GM21529 (cell line): ENCODE measurements around the gene GRIK4.
A peak's percentile ranks its signal among the peaks of the same experiment; 100 is the strongest.

Experiments
- ATAC-seq: cut with Tn5 transposase; IDR thresholded peaks from one replicate; pipeline ENCODE4 v1.9.1; 2021; ENCODE audit not compliant: unreplicated experiment

GRIK4 gene

DNA sequence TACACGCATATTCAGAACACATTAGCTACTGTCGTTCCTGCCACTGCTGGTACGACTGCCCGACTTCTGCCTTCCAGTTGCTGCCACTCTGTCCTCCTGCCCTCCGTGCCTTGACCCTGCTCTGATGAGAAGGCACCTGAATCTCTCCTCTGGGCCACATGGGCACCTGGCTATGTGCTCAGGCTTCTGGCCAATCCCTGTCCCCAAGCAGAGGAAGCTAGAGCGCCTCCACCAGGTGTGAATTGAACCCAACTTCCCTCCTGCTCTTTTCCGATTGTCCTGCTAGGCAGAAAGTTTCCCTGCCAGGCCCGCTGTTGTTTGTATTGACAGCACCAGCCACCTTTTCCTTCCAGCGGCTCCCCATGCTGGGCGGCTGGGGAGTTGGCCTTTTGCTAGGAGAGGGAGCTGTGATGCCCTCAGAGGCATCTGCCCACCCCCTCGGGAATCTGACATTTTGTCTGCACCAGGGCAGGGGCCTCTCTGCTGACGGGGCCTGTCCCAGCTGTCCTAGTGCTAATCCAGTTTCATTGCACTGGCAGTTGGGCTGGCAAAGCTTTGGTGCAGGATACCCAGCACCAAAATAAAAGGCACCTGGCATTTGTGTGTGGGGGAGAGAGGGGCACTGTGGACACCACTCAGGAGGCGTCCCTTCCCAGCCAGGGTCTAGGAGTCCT is 118.0 kb downstream of the GRIK4 start:
- ATAC-seq = no peak

DNA sequence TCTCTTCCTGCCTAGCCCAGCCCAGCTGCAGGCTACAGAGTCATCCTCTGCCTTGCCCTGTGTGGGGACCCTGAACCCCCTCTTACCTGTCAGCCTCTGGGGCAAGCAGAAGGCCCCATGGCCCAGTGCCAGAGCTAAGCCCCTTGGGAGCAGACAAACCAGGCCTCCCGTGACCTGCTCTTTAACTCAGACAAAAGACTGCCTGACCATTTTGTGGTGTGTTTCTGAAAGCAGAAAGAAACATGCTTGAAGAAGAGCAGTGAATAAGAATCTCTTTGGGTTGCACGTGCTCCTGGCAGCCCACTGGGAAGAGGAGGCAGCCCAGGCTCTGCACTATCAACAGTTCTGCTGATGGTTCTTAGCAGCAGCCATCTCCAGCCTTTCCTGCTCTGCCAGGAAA is 118.6 kb downstream of the GRIK4 start:
- ATAC-seq = no peak

DNA sequence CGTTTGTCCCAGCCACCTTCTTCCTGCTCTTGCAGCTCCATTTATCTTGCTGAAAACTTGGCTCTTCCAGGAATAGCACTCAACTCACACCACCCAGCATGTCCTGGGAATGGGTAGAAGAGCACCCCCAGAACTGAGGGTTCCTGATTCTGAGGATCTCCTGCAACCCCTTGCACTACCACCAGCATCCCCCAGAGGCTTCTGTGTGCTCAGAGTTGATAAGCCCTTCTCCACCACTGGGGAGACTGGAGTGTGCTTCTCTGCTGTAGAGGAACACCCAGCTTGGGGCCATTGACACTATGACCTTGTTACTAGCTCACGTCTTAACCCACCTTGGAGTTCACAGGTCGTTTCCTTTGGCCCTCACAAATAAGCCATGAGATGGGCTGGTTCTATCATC is 121.0 kb downstream of the GRIK4 start:
- no peak for ATAC-seq

DNA sequence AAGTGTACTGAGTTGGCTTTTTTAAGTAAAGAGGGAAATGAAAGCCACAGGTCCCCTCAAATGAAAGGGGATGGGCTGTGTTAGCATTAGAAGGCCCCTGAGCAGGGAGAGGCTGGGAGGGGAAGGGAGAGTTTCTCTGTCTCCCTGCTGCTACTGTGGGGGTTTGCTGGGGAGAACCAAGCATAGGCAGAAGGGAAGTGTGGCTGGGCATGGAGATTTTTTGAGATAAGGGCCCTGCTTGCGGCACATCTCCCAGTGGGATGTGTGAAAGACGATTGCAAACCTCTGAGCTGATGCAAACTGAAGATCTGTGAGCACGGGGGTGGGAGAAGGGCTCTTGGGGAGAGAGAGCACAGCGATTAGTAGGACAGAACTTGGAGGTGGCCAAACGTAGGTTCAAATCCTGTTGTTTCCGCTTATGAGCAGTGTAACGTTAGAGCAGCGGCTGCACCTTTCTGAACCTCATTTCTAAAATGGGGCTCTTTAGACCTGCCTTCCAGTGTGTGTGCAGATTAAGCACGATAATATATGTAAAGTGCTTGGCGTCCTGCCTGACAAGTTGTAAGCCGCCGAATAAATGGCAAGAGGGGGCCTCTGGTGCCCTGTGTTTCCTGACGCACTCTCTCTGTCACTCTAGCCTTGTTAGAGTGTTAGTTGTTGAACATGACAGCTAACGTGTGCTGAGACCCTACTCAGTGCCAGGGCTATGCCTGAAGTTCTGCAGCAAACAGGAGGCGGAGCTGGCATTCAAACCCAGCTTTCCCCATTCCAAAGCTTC is 122.3 kb downstream of the GRIK4 start:
- no peak for ATAC-seq

DNA sequence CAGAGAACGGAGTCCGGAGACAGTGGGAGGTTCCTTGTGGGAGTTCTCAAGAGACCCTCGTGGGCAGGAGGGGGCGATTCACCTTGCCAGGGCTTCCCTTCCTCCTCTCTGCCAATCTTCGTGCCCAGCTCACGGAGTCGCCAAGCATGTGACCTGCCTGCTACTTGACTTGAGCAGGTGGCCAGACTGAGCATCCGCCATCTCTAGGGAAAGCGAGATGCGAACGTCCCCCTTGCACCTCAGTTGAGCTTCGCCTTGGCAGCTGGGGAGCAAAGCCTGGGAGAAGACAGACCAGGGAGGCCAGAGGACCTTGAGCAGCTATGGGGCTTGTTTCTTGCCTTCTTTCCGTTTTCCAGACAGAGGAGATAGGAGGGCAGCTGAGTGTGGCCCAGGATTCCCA is 123.2 kb downstream of the GRIK4 start:
- no peak for ATAC-seq

DNA sequence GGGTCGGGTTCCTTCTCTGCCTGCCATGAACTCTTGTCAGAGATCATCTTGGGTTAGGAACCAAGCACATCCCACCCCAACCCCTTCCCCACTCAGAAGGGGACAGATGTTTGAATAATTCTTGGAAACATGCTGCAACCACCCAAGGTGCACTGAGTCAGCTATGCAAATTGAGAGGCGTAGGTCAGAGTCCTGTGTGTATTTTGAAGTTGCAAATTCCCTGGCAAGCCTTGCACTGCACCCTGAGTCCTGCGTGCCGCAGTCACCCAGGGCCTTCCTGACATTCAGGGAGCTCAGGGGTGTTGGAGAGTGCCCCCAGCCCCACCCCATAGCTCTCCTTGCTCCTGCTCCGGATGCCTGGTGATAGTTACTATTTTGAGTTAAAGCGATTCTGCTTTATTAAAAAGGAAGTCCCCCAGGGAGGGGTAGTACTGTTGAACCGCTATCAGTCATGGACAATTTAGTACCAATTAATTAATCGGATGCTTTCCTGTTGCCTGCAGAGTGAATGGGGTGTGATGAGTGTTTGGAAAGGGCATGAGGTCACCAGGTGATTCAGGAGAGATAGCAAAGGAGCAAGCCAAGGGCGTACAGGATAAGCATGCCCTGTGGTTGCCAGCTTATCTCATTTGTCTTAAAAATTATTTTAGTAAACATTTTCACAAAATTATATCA is 123.7 kb downstream of the GRIK4 start:
- no peak for ATAC-seq

DNA sequence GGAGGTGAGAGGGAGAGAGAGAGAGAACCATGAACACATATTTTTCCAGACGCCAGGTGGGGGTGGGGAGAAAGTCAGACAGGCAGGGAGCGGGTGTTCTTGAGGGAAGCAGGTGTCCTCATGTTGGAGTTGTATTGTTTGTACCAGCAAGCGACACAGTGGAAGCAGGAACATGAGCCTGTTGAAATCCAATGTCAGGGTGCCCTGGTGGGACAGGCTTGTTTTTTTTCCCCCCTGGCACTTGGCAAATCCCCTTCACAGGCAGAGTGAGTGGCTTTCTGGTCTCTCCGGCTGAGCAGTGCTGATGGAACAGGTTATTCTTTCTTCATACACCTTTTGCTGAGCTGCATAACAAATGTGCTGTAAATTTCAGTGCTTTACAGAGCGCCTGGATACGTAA is 125.6 kb downstream of the GRIK4 start:
- ATAC-seq = no peak

DNA sequence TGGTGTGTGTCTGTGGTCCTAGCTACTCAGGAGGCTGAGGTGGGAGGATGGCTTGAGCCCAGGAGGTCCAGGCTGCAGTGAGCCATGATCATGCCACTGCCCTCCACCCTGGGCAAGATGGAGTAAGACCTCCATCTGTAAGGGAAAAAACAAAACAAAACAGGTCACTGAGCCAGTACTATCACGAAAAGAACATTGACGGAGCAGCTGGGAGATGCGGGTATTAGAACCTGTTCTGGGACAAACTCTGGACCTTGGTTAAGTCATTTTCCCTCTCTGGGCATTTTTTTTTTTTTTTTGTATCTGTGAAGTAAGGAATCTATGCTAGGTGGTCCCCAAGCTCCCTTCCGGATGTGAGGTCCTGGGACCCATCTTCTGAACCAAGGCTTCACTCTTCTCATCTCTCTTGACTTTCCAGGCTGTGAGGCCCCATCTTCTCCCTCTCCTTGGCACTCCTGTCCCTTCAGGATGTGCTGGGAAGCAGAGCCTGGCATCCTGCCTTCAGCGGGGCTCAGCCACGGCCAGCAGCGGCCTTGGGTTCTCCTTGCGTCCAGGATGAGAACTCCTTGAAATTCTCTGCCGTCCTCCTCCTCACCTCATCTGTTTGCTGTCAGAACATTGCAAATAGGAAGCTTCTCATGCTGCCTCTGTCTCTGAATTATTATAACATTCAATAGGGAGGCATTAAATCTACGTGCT is 130.8 kb downstream of the GRIK4 start:
- no peak for ATAC-seq

DNA sequence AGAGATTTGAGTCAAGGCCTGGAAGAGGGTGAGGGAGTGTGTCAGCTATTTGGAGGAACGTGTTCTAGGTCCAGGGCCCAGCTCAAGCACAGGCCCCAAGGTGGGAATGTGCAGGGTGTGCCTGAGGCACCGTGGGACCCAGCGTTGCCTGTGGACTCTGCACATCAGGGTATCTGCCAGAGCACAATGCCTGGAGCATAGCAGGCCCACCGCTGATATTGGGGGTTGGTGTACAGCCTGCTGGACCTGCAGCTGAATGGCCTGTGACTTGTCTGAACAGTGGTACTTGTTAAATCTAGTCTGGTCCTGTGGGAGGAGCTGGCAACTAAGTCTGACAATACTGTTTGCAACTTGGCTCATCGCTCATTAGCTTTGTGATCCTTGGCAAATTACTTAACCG is 131.7 kb downstream of the GRIK4 start:
- no peak for ATAC-seq

DNA sequence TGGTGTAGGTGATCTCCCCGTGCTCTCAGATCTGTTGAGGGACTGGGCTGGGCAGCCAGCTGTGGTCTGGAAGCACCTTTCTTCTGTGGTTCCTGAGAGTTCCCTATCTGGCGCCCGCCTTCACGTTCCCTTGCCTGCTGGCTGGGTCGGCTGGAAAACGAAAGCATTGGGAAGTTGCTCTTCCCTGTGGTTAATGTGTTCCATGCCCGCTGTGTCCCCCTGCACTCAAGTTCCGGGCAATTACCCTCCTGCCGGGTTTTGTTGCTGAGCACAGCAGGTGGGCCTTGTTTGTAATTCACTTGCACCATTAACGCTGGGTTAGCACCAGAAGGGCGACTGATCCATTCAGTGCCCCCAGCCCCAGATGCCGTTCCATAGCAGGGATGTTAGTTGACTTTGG is 134.1 kb downstream of the GRIK4 start:
- no peak for ATAC-seq

DNA sequence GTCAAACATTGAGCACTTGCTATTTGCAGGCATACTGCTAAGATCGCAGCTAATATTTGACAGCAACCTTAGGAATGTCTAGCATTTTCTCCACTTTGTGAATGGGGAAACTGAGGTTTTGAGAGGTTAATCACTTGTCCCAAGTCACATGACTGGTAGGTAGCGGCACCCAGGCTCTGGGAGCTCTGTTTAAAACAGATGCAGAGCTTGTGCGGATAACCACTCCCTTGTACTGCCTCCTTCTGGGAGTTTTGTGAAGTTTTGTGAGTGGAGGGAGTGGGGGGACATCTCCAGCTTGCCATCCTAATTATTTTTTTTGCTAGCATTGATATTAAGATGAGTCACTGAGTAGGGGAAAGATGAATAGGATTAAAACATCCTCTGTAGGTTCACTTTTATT is 134.7 kb downstream of the GRIK4 start:
- no peak for ATAC-seq

DNA sequence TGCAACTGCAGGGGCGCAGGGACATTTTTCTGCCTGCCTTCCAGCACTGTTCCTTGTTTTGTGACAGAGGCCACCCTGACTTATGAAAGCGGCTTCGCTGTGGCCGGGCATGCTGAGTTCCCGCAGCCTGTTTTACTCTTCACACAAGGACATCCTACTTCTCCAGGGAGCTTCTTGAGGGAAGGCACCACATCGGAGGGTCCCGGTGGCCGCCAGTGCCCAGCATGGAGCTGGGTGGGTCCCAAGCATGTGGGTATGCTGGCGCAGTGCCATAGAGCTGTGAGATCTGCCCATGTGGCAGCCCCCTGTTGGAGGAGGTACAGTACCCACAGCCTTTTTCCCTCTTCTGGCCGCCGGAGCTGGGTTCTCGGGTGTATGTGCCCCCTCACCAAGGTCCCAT is 136.1 kb downstream of the GRIK4 start:
- ATAC-seq = no peak

DNA sequence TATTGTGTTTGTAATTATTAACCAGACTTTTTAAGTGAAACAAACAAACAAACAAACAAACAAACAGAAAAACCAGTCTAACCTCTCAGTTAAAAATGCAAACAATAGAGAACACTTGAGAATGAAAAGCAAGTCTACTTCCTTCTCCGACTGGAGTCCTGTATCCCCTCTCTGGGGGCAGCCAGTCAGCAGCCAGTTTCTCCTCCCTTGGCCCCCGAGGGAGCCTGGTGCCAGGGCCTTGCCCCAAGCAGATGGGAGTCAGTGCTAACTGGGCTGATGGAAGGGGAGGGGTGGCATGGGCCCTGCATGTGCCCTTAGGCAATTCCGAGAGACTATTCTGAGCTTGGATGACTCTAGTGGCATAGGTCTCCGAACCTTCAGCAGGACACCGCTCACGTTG is 137.2 kb downstream of the GRIK4 start:
- ATAC-seq = no peak

DNA sequence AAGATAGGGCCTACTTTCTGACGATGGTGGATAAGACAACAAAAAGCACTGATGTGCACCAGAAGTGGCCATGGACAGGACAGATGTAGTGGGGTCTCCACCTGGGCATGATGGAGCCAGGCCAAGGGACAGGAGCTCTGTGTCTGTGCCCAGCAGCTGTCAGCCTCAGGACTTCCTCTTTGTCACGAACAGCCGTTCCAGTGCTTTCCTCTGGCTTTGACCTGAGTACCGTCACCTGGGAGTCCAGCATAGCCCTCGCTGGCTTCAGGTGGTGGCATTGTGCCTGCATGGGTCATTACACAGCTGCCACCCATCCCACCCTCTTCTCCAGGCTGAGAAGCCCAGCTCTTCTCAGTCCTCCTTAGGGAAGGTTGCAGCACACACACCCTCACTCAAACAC is 137.8 kb downstream of the GRIK4 start:
- no peak for ATAC-seq

DNA sequence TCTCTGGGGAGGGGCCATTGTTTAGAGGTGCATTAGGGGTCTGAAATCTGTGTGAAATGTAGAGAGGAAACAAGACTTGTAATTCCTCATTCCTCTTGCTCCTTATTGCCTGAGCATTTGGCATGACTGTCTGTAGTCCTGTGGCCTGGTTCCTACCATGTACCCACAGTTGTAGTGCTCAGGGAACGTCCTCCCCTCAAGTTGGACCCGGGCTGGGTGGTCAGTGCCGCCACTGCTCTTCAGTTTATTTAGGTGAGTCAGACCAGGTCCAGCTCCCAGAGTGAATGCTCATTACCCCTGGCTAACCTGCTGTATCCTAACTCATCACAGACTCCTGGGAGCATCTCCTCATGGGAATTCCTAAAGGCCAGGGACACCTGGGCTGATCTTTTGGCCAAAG is 139.8 kb downstream of the GRIK4 start:
- ATAC-seq = no peak

DNA sequence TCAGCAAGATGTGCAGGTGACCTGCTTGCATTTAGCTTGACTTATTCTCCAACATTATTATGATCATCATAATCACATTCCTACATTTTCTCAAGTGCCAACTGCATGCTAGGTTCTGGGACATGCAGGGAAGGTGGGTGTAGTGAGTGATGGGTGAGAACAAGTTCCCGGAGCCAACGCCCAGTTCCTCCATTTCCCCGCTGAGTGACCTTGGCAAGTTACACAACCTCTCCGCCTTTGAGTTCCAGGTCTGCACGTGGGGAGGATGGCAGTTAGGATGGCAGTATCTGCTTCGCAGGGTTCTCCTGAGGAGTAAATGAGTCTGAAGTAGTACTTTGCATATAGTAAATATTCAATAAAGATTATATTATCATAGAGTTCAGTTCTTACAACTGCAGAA is 140.3 kb downstream of the GRIK4 start:
- no peak for ATAC-seq

DNA sequence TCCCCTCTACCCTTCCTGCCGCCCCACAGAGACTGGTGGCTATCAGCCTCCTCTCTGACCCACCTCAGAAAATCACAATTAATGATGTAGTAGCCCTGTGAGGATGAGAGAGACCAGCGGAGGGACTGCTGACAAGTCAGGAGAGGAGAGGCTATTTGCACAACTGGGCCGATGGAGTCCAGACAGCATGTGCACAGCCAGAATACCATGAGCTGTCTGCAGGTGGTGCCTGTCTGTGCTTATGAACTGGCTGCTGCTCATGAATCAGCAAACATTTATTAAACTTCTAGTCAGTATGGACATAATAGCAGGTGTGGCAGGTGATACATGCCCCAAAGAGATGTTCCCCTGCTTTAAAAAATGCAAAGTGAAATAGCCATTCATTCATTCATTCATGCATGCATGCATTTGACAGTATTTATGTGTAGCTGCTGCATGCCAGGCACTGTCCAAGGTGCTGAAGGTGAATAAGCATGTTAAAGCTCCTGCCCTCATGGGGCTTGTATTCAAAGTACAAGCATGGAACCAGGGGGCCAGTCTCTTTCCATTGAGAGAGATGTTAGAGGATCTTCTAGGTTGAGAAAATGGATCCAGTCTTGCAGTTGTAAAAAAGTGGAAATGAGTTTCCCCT is 141.3 kb downstream of the GRIK4 start:
- no peak for ATAC-seq

DNA sequence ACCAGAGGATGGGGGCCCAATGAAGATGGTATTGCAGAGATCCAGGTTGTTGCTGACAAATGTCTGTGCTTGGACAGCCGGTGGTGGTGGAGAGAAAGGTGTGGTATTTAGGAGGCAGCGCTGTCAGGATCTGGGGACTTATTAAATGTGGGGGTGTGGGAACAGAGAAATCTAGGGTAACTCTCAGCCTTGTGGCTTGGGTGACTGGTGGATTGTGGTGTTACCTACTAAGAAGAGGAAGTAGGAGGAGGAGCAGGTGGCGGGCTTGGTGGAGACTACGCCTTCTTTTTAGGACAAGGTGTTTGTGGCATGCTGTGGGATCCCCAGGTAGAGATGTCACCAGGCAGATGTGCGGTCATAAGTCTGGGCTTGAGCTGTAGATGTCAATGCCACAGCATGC is 144.0 kb downstream of the GRIK4 start:
- ATAC-seq = peak; percentile 30

DNA sequence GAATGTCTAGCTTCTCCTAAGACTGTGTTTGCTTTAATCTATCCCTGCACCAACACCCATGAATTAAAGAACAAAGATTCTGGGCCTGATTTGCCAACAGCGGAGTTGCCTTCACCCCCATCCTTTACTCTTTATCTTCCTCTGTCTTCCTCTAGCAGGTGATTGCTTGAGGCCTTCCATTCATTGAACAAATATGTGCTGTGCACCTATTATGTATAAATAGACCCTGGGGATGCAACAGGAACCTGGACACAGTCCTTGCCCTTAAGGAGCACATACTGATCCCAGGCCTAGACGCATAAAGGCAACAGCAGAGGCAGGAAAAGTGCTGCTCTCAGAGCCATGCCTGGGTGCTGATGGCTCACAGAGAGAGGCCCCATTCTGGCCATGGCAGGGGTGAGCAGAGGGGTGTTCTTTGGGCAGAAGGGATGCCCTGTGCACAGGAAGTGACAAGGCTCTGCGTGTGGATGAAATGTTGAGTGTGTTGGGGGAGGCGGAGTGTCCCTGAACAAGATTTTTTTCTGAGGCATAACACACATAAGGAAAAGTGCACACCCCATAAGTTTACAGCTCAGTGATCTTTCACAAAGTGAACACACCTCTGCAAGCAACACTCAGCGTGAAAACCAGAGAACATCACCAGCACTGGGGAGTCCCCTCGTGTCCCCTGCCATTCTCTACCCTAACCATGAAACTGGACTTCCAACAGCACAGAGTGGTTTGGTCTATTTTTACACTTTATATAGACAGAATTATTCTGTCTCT is 145.9 kb downstream of the GRIK4 start:
- peak; percentile 53 for ATAC-seq

DNA sequence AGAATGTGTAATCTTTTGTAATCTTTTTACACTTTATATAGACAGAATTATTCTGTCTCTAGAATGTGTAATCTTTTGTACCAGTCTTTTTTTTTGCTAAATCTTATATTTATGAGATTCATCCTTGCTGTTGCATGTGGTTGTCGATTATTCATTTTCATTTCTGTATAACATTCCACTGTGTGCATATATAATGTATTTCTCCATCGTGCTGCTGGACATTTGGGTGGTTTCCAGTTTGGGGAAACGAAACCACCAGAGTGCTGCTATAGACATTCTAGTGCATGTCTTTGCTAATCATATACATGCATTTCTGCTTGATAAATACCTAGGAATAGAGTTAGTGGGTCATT is 146.5 kb downstream of the GRIK4 start:
- peak; percentile 51 for ATAC-seq

DNA sequence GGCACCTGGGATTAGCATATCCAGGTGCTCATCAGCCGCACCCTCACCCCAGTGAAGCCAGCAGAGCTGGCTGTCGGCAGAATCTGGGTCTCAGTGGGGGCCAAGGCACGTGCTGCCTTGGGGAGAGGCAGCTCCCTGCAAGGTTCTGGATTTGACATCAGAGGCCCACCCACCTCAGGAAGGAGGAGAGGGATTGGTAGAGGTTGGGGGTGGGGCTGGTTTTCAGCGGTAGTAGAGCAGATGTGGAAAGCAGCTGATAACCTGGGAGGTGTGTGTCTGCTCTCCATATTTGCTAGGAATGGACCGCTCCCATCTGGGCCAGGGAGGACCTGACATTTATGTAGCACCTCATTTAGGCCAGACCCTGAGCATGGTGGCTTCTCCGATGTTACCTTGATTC is 147.5 kb downstream of the GRIK4 start:
- no peak for ATAC-seq
